ENCODE measurements around the gene ARHGAP23.
A peak's percentile ranks its signal among the peaks of the same experiment; 100 is the strongest.

ARHGAP23 gene

DNA sequence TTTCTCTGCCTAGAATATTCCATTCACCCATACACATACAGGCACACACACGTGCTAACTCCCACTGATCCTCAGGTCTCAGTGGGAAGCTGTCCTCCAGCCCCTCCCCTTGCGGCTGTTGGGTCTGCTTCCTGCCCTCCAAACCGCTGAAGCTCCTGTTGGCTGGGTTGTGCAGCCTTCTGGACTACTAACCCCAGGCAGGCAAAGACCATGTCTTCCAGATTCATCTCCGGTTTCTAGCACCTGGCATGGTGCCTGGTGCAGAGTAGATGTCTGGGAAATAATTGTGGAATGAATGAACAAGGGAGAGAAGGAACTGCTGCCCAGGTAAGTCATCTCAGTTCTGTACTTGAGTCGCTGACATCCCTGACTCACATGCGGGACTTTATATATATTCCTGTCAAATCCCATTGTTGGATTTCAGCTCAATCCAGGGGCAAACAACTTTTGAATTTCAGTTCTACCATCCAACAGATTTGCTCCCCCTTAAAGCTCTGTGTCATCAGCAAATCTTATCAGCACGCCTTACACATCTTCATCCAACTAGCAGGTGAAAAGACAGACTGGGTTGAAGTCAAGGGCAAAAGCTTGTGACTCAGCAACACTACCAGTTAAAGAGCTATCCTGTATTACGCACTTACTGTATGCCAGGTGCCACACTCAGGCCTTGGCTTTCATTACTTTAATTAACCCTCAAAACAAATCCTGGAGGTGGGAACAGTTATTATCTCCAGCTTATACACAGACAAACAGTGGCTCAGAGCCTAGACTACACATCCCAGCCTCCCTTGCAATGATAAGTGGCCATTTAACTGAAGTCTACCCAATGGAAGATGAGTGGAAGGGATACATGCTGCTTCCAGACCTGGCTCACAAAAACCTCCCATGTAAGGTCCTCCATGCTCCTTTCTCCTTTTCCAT is 126.4 kb downstream of the ARHGAP23 start:
- DNase-seq, result no peak

DNA sequence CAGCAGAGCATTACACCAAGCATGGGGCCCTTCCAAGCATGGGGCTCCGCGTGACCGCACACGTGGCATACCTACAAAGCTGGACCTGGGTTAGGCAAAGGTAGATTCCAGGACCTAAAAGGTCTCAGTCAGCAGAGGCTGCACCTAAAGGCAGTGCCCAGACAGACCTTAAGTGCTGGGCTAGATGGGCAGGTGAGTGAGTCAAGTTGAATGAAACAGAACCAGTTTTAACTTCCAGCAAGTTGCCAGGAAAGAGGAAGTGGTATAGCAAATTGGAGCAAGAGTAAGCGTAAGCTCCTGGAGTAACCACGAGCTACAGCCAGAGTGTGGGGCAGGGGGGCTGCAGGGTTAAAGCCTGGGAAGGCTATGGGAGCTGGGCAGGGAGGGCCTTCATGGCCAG is 128.0 kb downstream of the ARHGAP23 start:
- DNase-seq, result no peak

DNA sequence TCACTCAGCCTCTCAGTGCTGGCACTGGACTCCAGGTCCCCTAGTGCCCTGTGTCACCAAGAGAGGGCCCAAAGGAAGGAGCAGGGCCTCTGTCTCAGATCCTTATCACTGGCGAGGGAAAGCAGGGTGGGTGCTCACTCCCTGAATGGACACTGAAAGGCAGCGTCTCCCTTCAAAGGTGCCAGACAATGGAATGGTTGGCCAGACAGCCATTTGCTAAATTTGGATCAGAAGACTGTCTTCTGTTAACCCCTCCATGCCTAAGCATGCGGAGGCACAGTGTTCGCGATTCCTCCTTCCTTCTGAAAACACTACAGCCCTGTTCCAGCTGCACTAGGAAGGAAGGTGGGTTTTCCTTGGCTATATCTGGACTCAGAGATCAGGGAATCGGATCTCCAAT is 129.1 kb downstream of the ARHGAP23 start:
- no peak for DNase-seq

DNA sequence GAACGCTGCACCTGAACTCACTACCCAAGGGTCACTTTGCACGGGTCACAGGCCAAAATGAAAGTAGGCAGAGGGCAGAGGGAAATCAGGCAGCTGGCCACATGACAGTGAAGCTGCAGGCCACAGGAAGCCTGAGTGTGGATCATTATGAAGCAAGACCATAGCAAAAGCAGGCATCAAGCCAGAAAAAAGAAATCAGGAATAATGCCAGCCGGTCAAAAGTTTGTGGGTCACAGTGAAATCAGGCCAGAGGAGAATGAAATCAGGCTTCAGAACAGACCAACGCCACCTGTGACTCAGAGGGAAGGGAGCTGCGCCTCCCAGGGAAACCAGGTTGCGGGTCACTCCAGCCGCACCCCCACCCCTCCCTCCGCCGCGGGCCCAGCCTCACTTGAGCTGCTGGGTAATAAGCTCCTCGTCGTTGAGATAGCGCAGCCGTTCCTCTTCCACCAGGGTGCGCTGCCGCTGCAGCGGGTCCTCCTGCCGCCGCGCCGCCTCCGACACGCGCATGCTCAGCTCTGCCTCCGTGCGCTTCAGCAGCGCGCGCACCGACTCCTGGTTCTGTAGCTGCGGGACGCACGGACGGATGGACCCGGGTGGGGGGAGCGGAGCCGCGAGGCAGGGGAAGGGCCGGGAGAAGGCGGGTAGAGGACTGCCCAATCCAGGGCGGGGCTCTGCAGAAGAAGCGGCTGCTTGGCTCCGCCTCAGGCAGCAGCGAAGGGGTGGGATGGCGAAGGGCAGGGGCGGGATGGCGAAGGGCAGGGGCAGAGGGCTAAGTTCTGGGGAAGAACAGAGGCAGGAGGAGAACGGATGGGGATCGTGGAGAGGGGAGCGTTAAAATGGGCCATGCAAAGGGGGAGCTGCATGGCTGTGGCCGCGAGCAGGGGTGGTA is 129.8 kb downstream of the ARHGAP23 start:
- peak; percentile 86 to 98 for DNase-seq

- DNase-seq, result peak in 1 of 2 experiments; percentile 52
Observed at GRCh38 chr17:38558728-38559050, 130.4 kb downstream of the ARHGAP23 start.

- DNase-seq, result peak; percentile 86 to 97
Observed at GRCh38 chr17:38559051-38559879, 131.0 kb downstream of the ARHGAP23 start.

DNA sequence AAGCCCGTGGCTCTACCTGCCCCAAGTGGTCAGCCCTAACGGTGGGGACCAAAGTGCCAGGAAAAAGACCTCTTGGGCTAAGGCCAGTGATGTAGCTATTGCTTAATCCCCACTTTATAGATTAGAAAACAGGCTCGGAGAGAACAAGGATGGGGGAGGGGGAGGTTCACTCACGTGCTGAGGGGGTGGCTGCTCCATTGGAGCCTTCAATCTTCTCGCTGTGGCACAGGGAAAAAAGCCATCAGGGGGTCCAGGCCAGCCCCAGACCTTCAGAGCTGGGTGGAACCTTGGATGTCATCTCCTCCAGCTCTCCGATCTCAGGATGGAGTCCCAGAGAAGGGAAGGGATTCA is 131.6 kb downstream of the ARHGAP23 start:
- no peak for DNase-seq

GRCh38 chr17:38560503-38561318 is 132.4 kb downstream of the ARHGAP23 start:
- DNase-seq, result no peak

DNA sequence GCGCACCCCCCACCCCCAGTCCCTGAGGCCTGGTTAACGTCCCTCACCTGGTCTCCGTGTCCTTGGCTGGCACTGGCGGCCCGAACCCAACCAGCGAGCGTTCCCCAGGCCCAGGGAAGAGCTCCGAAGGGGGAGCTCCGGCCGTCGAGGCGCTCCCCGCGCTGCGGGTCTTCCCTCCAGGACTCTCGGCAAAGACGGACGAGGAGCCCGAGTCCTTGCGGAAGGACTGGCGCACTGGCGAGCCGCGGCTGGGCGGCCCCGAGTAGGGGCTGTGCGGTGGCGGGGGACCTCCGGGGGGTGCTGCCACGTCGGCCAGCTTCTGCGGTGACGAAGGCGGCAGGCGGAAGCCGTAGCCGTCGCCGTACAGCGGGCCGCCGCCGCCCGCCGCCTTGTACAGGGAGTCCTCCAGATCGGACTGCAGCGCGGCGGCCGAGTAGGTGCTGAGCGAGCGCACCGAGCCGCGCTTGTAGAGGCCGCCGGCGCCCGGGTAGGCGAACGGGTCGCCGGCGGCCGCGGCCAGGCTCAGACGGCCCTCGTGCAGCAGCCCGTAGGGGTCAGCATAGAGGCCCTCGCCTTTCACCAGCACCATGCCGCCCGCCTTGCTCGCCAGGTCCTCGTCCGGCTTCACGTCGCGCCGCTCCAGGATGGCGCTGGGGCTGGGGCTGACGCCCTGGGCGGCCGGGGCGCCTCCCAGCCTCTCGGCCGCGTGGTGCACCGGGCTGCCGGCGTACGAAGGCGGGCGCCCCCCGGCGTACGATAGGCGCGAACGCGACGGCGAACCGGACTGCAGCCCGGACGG is 133.4 kb downstream of the ARHGAP23 start:
- DNase-seq, result no peak
